Embryonic facial prominence (tissue), 1 donor: ENCODE data around the gene GNB5.
"Not testable (repeated sequence)": the region's sequence is repeated elsewhere in the genome, so short reads cannot be mapped to it uniquely, and the experiment has no call there.

Experiments used
- DNase-seq: peaks from one replicate; pipeline ENCODE4 v3.0.0-alpha.2; 2016; ENCODE audit errors: extremely low spot score

Gene GNB5

DNA sequence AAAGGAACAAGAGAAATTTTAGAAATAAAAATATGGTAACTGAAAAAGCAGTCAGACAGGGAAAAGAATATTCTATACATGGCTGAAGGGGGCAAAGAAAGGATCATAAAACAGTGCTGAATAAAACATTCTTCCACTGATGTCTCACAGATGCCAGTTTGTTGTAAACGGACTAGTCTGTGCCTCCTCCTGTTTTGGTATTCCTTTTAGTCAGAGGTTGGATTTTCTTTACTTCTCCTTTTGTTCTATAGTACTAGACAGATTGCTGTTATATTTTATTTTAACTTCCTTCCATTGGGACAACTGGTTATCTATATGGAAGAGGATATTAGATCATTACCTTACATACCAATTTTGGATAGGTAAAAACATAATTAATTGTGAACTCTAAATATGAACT is 16.0 kb upstream of the GNB5 start:
- no peak for DNase-seq

DNA sequence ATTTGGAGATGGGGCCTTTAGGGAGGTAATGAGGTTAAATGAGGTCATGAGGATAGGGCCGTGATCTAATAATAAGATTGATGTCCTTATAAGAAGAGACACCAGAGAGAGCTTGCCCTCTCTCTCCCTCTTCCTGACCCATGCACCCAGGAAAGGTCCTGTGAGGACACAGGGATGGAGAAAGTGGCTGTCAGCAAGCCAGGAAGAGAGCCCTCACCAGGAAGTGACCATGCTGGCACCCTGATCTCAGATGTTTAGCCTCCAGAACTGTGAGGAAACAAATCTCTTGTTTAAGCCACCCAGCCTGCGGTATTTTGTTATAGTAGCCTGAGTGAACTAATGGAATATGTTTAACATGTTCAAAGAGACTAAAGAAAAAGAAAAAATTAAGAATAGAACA is 15.3 kb upstream of the GNB5 start:
- DNase-seq, result no peak

DNA sequence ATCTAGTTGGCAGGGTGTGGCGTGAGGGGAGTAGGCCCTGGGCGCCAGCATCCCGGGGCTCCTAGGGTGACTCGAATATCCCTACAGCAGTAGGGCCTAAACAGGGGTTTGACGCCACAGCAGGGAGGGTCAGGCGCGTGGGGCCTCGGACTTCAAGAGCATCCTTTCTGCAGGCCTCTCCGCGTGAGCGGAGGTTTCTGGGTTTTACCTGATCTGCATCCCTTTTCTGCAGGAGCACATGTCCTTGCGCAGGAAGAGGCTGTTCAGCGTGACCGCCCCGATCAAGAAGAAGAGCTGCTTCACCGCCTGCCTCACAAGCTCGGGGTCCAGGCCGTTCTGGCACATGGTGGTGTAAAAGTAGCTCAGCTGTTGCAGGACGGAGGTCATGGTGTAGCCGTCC is 13.5 kb upstream of the GNB5 start:
- DNase-seq, result no peak

DNA sequence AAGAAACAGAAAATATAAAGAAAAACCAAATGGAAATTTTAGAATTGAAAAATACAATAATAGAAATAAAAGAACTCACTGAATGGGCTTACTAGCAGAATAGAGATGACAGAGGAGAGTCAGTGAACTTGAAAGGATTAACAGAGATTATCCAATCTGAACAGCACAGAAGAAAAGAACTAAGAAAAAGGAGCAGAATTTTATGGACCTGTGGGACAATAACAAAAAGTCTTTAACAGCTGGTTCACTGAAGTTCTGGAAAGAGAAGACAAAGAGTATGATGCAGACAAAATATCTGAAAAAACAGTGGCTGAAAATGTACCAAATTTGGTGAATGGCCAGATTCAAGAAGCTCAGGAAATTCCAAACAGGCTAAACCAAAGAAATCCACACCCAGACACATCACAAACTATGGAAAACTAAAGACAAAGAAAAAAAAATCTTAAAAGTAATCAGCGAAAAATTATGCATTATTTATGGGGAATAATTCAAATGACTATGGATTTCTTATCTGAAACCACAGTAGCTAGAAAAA is 9.7 kb upstream of the GNB5 start:
- DNase-seq, result no peak

DNA sequence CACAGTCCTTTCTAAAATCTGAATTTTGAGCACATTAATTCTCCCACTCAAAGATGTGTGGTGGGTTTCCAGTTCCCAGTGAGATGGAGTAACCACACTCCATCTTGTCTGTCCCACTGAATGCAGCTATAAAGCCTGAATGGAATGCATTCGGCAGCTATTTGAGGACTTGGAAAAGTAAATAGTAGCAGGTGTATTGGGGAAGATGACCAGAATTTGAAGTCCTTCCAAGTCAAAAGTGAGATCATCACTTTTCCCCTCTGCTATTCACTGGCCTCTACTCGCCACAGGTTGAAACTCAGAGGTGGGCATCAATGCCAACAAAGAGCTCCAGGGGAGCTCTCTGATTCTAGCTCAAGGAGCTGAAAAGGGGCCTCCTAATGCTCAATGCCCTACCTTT is 8.1 kb upstream of the GNB5 start:
- no peak for DNase-seq

DNA sequence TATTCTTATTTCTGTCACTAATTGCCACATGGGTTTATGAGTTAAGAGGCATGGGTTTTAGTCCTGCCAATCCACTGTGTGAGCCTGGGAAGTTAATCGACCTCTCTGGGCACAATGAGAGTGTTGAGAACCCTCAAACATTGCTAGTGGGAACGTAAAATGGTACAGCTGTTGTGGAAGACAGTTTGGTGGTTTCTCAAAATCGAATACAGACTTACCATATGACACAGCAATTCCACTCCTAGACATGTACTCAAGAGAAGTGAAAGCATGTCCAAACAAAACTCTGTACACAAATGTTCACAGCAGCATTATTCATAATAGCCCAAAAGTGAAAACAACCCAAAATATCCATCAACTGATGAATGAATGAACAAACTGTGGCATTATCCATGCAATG is 5.7 kb upstream of the GNB5 start:
- no peak for DNase-seq

DNA sequence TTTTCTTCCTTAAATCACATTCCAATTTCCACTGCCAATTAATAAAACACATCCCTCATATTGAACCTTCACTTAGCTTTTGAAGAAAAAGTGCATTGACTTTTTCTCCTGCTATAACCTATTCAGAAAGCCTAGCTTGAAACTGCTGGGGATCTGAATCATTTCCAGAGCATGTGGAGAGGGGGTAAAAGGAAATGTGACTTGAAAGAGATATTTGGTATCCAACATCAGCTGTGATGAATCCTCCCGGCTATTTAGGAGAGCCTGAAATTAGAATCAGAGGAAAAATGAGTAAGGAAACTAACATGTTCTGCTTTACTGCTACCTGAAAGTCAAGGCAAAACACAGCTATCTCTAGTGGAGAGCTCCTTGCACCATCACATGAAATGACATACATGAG is 2.6 kb upstream of the GNB5 start:
- DNase-seq, result no peak

DNA sequence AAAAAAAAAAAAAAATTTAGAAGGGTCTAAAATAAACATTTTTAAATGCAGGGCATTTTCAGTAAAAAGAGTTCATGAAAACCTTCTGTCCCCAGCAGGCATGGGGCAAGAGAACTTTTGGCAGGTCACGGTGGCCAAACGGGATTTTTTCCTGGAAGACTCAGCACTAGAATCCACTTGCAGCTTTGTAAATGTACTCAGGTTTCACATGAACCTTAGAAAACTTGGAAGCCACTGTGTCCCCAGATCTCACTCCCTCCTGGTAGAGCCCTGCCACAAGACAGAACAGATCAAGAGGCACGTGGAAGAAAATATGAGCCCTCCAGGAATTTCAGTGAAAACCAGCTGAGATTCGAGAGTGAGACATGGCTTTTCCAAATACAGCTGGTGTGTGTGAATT is 2.1 kb upstream of the GNB5 start:
- DNase-seq, result no peak

DNA sequence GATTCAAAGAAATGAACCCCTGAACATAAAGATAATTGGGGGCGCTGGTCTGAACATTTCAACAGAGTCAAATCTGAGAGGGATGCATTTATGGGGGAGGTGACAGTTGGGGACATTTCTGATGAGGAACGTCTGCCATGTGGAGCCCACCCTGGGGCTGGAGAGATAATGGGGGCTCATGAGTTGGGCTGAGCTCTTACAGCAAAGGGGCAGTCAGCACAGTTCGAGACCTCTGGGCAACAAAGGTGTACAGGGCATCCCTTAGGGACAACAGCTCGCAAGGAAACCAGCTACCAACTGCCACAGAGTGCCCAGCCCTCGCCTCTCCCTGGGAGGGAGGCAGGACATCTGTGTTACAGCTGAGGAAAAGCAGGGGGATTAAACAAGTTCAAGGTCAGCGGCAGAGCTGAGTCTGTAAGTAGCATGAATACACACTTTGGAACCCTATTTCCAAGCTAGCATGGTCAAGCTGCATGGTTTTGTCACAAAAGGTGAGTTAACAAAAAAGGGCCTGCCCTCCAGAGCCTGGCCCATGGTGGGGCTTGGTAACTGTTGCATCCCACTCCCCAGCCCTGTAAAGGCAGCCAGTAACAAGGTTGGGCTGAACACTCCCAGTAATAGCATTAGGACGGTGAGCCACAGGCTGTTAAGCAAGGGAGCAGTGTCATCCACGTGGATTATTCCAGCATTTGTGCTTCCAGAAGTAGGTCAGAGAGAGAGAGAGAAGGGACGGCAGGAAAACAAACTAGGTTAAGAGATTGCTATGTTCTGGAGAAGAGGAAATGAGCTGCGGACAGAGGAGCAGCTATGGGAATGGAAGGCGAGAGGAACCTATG is 4.3 kb downstream of the GNB5 start:
- no peak for DNase-seq

DNA sequence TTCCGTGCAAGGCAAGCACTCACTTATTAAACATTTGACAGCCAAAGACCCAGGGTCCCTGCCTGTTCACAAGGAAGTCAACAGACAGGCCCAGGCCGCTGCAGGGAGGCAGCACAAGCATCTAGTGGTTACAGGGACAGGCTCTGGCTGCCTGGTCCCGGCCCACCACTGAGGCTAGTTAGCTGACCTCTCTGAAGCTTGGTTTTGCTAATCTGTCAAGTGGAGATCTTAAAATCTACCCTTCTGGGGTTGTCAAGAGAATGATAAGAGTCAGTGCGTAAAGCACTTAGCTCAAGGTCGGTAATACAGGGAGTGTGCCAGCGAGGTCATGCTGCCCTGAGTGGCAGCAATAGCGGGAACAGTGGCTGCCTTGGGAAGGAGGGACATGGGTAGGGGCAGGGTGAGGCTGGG is 6.0 kb downstream of the GNB5 start:
- DNase-seq, result no peak

DNA sequence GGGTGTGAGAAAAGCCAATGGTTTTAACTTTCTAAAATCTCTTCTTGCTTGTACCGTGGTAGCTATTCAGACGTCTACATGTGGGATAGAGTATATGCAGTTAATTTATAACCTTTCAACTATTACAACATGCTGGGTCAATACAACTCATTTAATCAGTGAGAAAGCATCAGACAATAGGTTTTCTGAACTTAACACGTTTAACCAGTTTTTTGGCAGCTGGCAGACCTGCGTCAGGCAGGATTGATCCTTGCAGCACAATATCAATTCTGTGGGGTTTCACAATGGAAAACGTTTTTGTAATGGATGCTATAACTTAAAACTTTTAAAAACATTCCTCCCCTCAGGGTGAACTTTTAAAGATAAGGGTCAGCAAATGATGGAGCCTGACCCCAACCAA is 6.5 kb downstream of the GNB5 start:
- no peak for DNase-seq

DNA sequence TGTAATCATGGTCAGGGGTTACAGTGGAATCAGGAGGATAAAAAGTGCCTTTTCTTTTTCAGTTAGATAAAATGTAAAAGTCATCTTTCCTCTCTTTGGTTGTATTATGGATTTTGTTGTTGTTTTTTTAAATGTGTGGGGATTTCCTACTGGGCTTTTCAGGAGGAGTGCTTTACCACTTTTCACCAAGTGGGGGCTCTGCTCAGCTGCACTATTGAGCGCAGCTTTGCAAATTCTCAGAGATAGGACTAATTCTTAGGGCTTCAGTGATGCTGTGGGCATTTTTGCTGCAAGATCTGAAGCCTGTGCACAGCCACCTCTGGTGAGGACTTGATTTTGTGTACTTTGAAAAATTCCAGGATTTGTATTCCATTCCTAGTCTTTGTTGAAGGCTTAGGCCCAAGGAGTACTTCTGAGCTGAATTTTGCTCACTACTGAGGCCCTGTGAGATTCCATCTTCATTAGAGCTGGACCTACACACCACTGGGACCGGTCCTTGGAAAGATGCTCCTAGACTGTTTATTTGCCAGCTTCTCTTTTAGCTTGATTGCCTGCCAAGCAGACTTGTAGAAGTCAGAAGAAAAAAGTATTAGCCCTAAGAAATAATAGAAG is 7.5 kb downstream of the GNB5 start:
- no peak for DNase-seq

DNA sequence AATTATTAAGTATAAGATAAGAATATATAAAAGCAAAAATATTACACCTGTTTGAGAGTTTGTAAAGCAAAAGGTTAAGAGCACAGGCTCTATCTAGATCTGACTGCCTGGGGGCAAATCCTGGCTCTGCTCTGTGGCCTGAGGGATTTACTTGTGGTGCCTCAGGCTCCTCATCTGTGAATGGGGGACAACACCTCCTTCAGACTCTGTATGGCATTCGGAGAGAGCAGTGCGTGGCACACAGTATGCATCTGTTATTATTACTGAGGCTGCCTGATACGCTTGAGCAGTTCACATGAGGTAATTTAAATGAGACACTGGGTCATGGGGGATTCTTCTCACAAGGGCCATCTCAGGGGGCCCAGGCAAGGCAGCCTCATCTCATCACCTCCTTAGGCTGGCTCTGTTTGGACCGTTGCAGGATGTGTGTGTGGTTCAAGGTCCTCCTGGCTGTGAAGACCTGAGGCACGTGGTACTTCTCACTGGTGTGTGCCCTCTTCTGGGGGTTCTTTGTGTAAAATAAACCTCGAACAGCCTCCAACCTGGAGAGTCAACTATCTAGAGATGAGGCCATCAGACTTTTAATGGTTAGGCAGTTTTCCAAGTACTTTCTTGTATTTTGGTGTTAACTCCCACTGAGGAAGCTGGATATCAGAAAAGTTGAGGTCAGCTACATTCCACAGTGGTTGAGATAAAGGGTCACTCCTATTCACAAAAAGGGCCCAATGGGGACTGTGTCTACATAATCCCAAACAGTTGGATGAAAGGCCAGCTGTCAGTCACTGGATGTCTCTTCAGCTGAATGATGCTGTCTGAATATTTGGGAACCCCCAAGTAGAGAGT is 9.0 kb downstream of the GNB5 start:
- DNase-seq, result no peak

DNA sequence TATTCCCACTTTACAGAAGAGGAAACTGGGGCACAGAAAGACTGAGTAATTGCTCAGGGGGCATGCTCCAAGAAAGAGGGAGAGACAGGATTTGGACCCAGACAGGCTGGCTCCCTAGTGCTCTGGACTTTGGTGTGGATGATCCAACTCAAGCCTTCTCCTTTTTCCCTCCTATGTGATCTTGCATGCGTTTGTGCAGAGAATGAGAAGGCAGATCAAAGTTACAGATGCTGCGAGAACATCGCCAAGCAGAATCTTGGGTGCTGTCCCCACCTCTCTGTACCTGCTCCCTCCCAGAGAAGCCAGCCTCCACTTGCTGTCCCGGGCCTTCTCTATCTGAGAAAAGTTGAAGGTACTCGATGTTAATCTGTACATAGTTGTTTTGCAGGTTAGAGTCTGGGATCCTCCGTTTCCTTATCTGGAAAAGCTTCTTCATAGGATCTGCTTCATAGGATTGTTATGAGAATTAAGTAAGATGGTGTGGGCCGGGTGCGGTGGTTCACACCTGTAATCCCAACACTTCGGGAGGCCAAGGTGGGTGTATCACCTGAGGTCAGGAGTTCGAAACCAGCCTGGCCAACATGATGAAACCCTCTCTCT is 10.2 kb downstream of the GNB5 start:
- no peak for DNase-seq

DNA sequence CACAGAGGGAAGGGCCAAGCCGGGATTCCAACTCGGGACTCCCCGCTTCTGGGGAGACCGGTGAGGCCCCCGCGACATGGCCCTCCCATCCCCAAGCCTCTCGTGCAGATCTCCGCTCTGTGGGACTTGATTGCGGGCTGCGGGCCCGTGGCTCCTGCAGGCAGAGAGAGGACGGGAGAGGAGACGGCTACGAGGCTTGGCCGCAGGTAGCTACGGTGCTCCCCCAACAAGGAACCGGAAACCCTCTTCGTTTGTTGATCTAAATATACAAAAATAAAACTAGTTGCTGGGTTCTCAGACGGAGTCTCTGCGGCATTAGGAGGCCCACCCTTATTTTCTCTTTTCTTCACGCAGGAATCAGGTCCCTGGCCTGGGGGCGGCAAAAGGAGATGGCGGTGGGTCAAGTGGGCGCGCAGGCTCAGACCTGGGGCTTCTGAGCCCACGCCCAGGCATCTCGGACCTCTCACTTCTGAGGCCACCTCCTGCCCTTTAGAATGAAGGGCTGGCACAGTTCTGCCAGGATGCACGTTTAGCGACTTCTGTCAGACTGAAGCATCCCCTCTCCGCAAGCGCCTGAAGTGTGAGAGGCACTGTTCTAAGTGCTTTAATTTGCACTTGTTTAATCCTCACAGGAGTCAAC is 10.9 kb downstream of the GNB5 start:
- no peak for DNase-seq

DNA sequence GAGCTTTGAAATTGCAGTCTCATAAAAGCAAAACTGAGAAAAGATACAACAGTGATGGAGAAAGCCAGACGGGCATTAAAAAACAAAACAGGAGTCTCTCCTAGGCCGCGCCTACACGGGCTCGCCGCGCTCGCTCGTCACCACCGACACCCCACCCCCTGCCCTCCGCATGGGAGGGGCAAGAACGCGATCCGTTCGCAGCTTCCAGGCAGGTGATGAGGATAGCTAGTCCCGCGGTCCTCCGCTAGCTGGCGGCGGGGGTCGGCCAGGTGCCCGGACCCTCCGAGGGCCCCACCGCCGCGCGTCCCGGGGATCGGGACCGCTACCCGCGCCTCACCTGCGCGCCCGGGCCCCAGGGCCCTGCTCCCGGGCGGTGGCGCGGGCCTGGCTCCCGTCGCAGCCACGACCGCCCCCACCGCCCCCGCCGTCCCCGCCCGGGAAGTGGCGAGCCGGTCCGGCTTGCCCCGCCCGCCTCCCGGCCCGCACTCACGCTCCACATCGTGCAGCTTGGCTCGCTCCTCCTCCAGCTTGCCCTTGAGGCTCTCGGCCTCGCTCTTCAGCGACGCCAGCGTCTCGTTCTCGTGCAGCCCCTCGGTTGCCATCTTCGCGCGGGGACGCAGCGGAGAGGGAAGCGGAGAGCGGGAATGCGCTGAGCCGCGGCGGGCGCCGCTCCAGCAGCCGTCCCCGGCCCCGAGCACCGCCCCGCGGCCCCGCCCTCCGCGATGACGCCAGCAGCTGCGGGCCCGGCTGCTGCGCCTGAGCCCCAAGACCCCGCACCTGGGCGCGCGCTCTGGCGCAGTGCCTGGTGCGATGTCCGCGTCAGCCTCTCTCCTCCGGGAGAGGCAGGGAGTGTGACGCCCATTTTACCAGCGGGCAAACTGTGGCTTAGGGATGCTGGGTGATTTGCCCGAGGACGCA is 11.7 kb downstream of the GNB5 start:
- peak; percentile 63 for DNase-seq

DNA sequence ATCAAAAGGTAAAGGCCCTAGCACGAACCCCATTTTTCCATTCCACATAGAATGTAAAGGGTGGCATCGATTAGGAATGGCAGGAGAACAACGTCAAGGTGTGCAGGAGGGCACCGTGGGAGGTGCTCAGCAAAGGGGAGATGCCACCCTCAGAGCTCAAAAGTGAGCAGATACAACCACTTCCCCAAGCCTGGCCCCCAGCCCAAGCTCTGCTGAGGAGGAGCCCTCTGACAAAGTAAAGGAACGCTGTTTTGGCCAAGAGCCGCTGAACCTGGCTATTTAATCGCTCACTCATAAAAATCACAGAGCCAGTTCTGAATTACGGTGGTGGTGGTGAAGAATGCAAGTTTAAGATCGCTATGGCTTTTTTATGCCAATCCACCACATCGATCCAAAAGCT is 12.4 kb downstream of the GNB5 start:
- no peak for DNase-seq

DNA sequence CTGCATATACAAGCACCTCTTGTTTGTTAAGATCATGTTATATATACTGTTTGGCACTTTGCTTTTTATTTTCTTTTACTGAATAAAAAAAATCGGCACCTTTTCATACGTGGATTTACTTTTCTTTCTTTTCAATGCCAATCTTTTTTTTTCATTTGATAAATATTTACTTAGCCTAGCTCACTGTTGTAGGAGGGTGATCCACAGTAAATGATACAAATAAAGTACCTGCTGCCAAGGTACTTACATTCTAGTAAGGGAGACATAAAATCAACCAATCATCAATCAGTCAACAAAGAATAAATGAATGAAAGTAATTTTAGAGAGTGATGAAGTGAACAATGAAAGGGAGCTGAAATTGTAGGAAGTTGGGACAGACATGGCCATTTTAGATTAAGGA is 18.3 kb downstream of the GNB5 start:
- DNase-seq, result no peak

DNA sequence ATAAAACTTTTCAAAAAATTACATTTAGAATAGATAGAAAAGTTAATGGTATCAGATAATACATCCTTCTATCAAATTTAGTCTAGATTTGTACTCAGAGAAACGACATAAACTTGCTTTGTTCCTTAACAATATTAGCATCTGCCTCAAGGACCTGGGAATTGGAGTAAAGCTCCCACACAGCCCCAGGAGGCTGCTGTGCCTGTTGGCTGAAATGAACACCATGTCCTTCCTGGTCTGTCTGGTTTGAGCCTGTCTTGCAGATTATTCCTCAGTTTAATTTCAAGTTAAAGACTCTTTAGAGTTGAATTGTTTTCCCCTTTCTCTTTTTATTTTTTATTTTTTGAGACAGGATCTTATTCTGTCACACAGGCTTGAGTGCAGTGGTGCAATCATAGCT is 19.4 kb downstream of the GNB5 start:
- no peak for DNase-seq

DNA sequence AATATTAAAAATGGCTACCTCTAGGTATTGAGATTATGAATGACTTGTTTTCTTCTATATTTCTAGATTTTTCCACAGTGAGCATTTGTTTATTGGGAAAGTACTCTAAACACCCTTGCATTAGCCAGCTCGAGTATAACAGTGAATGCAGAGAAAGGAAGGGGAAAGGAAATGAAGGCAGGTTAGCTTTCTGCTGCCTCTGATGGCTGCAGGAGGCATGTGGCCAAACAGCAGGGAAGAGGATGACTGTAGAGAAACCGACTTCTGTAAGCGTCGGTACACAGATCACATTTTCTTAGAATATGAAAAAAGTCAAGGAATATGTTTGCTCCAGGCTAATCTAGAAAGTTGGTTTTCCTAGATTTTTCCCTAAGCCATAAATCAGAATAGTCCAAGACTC is 19.8 kb downstream of the GNB5 start:
- no peak for DNase-seq

DNA sequence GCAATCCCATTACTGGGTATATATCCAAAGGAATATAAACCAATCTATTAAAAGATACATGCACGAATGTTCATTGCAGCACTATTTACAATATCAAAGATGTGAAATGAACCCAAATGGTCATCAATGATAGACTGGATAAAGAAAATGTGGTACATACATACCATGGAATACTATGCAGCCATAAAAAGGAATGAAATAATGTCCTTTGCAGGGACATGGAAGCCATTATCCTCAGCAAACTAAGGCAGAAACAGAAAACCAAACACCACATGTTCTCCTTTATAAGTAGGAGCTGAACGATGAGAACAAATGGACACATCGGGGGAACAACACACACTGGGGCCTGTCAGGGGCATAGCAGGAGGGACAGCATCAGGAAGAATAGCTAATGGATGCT is 21.0 kb downstream of the GNB5 start:
- DNase-seq, result not testable (repeated sequence)
